Measurements from ENCODE around the gene MEF2C. TPM values are rescaled to one million over a fixed set of nuclear protein-coding genes. Genes with fewer than 3 reads are reported as not detected.
A peak's percentile ranks its signal among the peaks of the same experiment; 100 is the strongest.

MEF2C gene
- total and polyA plus RNA-seq, 2 of the 13 experiments (the other 11 are each of a cell fraction or from before 2014, with no cell fraction given), result 0.02 TPM; not detected in 1

DNA sequence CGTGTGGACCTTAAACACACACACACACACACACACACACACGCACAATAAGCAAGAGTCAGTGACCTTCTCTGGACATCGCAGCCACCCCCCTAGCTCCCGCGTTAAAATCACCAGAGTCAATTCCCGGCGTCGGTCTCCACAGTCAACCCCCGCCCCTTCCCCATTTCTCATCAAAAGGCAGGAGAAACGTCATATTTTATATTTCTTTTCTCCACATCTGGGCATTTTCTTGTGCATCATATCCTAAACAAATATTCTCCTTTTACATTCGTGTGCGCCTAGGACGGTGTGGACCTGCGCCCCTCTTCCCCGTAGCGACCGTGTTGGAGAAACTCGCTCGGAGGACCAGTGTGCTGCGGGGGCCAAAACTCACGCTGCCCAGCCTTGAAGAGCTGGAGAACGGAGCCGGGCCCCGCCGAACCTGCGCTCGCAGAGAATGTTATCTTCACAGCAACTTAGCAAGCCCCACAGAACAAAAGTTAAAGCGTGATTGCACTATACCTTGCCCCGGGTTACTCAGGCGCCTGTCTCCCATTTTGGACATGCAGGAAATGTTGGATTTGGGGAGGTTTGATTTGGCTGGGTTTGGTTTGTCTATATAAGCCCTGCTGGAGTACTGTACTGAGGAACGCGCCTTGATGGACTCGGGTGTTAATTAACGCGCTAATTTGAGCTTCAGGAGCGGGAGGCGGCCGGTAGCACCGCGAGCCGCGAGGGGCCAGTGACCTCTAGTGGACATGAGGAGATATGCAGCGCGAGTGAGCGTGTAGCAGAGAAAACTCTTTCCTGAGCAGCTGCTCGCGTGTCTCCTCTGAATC lies 192.4 kb downstream of the MEF2C start (continued):
- peak; percentile 9; the same call in 1 of the 2 replicates for TF ChIP-seq SALL1 (CRISPR knock-in tag; IDR thresholded peaks at IDR 0.05)
- TF ChIP-seq ATF7-NPFF (CRISPR knock-in tag; IDR thresholded peaks at IDR 0.05; ENCODE audit: low read depth), result 0 out of 2 replicates have a peak, but pooled peaks have one; percentile 38
- no peak for TF ChIP-seq NFE2 (CRISPR knock-in tag; IDR thresholded peaks at IDR 0.05)
- TF ChIP-seq, protein P1, sequence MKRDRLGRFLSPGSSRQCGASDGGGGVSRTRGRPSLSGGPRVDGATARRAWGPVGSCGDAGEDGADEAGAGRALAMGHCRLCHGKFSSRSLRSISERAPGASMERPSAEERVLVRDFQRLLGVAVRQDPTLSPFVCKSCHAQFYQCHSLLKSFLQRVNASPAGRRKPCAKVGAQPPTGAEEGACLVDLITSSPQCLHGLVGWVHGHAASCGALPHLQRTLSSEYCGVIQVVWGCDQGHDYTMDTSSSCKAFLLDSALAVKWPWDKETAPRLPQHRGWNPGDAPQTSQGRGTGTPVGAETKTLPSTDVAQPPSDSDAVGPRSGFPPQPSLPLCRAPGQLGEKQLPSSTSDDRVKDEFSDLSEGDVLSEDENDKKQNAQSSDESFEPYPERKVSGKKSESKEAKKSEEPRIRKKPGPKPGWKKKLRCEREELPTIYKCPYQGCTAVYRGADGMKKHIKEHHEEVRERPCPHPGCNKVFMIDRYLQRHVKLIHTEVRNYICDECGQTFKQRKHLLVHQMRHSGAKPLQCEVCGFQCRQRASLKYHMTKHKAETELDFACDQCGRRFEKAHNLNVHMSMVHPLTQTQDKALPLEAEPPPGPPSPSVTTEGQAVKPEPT (CRISPR knock-in tag; IDR thresholded peaks at IDR 0.05; ENCODE audit: low read depth), result no peak
- TF ChIP-seq RBM22 (optimal IDR thresholded peaks at IDR 0.05; ENCODE audit: low read length), result no peak
- TF ChIP-seq, protein P2, sequence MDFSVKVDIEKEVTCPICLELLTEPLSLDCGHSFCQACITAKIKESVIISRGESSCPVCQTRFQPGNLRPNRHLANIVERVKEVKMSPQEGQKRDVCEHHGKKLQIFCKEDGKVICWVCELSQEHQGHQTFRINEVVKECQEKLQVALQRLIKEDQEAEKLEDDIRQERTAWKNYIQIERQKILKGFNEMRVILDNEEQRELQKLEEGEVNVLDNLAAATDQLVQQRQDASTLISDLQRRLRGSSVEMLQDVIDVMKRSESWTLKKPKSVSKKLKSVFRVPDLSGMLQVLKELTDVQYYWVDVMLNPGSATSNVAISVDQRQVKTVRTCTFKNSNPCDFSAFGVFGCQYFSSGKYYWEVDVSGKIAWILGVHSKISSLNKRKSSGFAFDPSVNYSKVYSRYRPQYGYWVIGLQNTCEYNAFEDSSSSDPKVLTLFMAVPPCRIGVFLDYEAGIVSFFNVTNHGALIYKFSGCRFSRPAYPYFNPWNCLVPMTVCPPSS (IDR thresholded peaks at IDR 0.05), result no peak
- TF ChIP-seq, protein P3, sequence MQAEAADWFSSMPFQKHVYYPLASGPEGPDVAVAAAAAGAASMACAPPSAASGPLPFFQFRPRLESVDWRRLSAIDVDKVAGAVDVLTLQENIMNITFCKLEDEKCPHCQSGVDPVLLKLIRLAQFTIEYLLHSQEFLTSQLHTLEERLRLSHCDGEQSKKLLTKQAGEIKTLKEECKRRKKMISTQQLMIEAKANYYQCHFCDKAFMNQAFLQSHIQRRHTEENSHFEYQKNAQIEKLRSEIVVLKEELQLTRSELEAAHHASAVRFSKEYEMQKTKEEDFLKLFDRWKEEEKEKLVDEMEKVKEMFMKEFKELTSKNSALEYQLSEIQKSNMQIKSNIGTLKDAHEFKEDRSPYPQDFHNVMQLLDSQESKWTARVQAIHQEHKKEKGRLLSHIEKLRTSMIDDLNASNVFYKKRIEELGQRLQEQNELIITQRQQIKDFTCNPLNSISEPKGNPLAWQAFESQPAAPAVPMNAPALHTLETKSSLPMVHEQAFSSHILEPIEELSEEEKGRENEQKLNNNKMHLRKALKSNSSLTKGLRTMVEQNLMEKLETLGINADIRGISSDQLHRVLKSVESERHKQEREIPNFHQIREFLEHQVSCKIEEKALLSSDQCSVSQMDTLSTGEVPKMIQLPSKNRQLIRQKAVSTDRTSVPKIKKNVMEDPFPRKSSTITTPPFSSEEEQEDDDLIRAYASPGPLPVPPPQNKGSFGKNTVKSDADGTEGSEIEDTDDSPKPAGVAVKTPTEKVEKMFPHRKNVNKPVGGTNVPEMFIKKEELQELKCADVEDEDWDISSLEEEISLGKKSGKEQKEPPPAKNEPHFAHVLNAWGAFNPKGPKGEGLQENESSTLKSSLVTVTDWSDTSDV (CRISPR knock-in tag; IDR thresholded peaks at IDR 0.05), result no peak
- no peak for TF ChIP-seq SMAD3 (CRISPR knock-in tag; IDR thresholded peaks at IDR 0.05)
- no peak for TF ChIP-seq RCOR2 (CRISPR knock-in tag; IDR thresholded peaks at IDR 0.05)
- TF ChIP-seq ARHGAP35 (CRISPR knock-in tag; IDR thresholded peaks at IDR 0.05; ENCODE audit: borderline replicate concordance), result no peak
- no peak for TF ChIP-seq ZNF547 (CRISPR knock-in tag; IDR thresholded peaks at IDR 0.05)
- no peak for TF ChIP-seq ZNF383 (CRISPR knock-in tag; IDR thresholded peaks at IDR 0.05; ENCODE audit: borderline replicate concordance)
